HEK293 (cell line): ENCODE measurements around the gene PCAT6.

ENCODE experiments used
- BCL6B ChIP-seq: fragments of 450-650 bp; formaldehyde crosslinking; IDR thresholded peaks from 2 replicates; pipeline ENCODE4 v1.5.1; 2017; ENCODE audit warnings: missing biosample characterization, missing genetic modification characterization
- KLF9 ChIP-seq: fragments of 450-650 bp; formaldehyde crosslinking; IDR thresholded peaks from 2 replicates; pipeline ENCODE4 v1.5.1; 2016; ENCODE audit warnings: missing biosample characterization, missing genetic modification characterization, low read depth
- SCRT2 ChIP-seq: fragments of 450-650 bp; formaldehyde crosslinking; IDR thresholded peaks from 2 replicates; pipeline ENCODE4 v1.5.1; 2016; ENCODE audit warnings: missing biosample characterization, missing genetic modification characterization
- ZBTB17 ChIP-seq: fragments of 450-650 bp; formaldehyde crosslinking; IDR thresholded peaks from 2 replicates; pipeline ENCODE4 v1.5.1; 2016; ENCODE audit warnings: missing biosample characterization, missing genetic modification characterization
- ZBTB20 ChIP-seq: fragments of 450-650 bp; formaldehyde crosslinking; IDR thresholded peaks from 2 replicates; pipeline ENCODE4 v1.5.1; 2016; ENCODE audit warnings: missing biosample characterization, missing genetic modification characterization
- ZBTB7A ChIP-seq: fragments of 450-650 bp; formaldehyde crosslinking; IDR thresholded peaks from 2 replicates; pipeline ENCODE4 v1.5.1; 2016; ENCODE audit warnings: low read depth, missing biosample characterization, missing genetic modification characterization
- ZBTB8A ChIP-seq: fragments of 450-650 bp; formaldehyde crosslinking; IDR thresholded peaks from 2 replicates; pipeline ENCODE4 v1.5.1; 2016; ENCODE audit warnings: missing biosample characterization, missing genetic modification characterization
- ZNF121 ChIP-seq: fragments of 450-650 bp; formaldehyde crosslinking; IDR thresholded peaks from 2 replicates; pipeline ENCODE4 v1.5.1; 2016; ENCODE audit warnings: missing biosample characterization, missing genetic modification characterization
- ZNF132 ChIP-seq: fragments of 450-650 bp; formaldehyde crosslinking; IDR thresholded peaks from 2 replicates; pipeline ENCODE4 v1.5.1; 2017; ENCODE audit warnings: missing biosample characterization, missing genetic modification characterization, borderline replicate concordance
- ZNF19 ChIP-seq: fragments of 450-650 bp; formaldehyde crosslinking; IDR thresholded peaks from 2 replicates; pipeline ENCODE4; 2016; ENCODE audit warnings: missing biosample characterization, missing genetic modification characterization, low read depth
- ZNF221 ChIP-seq: fragments of 450-650 bp; formaldehyde crosslinking; IDR thresholded peaks from 2 replicates; pipeline ENCODE4 v1.5.1; 2017; ENCODE audit warnings: missing biosample characterization, missing genetic modification characterization, borderline replicate concordance
- ZNF23 ChIP-seq: fragments of 450-650 bp; formaldehyde crosslinking; IDR thresholded peaks from 2 replicates; pipeline ENCODE4 v1.5.1; 2016; ENCODE audit warnings: missing biosample characterization, missing genetic modification characterization, borderline replicate concordance
- ZNF239 ChIP-seq: fragments of 450-650 bp; formaldehyde crosslinking; IDR thresholded peaks from 2 replicates; pipeline ENCODE4 v1.5.1; 2016; ENCODE audit warnings: missing biosample characterization, missing genetic modification characterization
- ZNF335 ChIP-seq: fragments of 450-650 bp; formaldehyde crosslinking; conservative IDR thresholded peaks from 2 replicates; pipeline ENCODE4 v1.5.1; 2016; ENCODE audit warnings: missing biosample characterization, missing genetic modification characterization
- ZNF654 ChIP-seq: fragments of 450-650 bp; formaldehyde crosslinking; IDR thresholded peaks from 2 replicates; pipeline ENCODE4 v1.5.1; 2016; ENCODE audit warnings: low read depth, missing biosample characterization, missing genetic modification characterization
- ZNF660 ChIP-seq: fragments of 450-650 bp; IDR thresholded peaks from 2 replicates; pipeline ENCODE4 v1.5.1; 2018; ENCODE audit warnings: missing biosample characterization, mild to moderate bottlenecking, missing genetic modification characterization
- ZNF704 ChIP-seq: fragments of 450-650 bp; formaldehyde crosslinking; IDR thresholded peaks from 2 replicates; pipeline ENCODE4 v1.5.1; 2016; ENCODE audit warnings: missing biosample characterization, missing genetic modification characterization
- ZXDB ChIP-seq: fragments of 450-650 bp; formaldehyde crosslinking; IDR thresholded peaks from 2 replicates; pipeline ENCODE4 v1.5.1; 2016; ENCODE audit warnings: missing biosample characterization, missing genetic modification characterization
- TF ChIP-seq, protein P1 (sequence below): fragments of 450-650 bp; formaldehyde crosslinking; IDR thresholded peaks from 2 replicates; pipeline ENCODE4 v1.5.1; 2016; ENCODE audit warnings: missing biosample characterization, missing genetic modification characterization
- TF ChIP-seq, protein P2 (sequence below): fragments of 450-650 bp; formaldehyde crosslinking; conservative IDR thresholded peaks from 2 replicates; pipeline ENCODE4 v1.5.1; 2016; ENCODE audit warnings: low read depth, missing biosample characterization, missing genetic modification characterization
- TF ChIP-seq, protein P3 (sequence below): fragments of 450-650 bp; formaldehyde crosslinking; IDR thresholded peaks from 2 replicates; pipeline ENCODE4 v1.5.1; 2016; ENCODE audit warnings: missing biosample characterization, missing genetic modification characterization
- TF ChIP-seq, protein P4 (sequence below): fragments of 450-650 bp; formaldehyde crosslinking; IDR thresholded peaks from 2 replicates; pipeline ENCODE4 v1.5.1; 2016; ENCODE audit warnings: missing biosample characterization, missing genetic modification characterization
- TF ChIP-seq, protein P5 (sequence below): sonication (generic); formaldehyde crosslinking; IDR thresholded peaks from 2 replicates; pipeline ENCODE4 v1.8.1; 2022; ENCODE audit warnings: mild to moderate bottlenecking, moderate library complexity, missing genetic modification reagents

The PCAT6 gene

DNA sequence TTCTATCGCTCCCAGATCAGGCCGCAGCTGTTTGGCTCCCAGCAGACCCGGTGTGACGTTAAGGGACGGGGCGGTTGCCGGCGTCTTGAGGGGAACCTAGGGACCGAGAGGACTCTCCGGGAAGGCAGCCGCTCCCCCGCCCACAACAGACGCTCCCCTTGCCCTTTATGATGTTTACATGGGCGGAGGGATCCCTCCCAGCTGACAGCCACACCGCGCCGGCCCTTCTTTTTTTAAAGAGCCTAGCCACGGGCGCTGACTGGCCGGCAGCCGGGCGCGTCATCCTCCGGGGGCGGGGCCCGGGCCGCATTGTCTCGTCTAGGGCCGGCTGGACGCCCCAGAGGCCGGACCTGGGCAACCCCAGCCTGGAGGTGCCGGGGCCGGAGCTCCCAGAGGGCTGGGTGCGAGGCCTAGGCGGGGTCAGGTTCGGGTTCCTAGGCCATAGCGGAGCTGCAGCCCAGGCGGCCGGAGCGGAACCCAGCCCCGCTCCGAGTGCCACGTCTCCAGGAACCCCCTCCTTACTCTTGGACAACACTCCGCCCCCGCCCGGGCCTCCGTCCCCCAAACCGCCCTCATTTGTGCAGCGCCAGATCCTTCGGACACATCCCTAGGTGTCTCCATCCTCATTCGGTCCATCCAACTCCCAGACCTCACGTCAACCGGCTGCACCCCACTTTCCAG is at the start of gene PCAT6 (continued):
- TF ChIP-seq ZBTB8A (tag by site-specific recombination) (peak; percentile 73), ZXDB (tag by site-specific recombination) (peak; percentile 85), ZNF239 (tag by site-specific recombination) (no peak), SCRT2 (no peak), ZBTB20 (tag by site-specific recombination) (peak; percentile 74; the same call in 1 of the 2 replicates), ZNF335 (tag by site-specific recombination) (peak; percentile 67), ZNF23 (tag by site-specific recombination) (no peak), ZNF19 (no peak), ZBTB17 (tag by site-specific recombination) (peak; percentile 76), BCL6B (tag by site-specific recombination) (no peak), ZBTB7A (tag by site-specific recombination) (no peak), ZNF704 (tag by site-specific recombination) (peak; percentile 89), ZNF654 (tag by site-specific recombination) (no peak; the same call in 1 of the 2 replicates), ZNF132 (tag by site-specific recombination) (no peak), ZNF121 (no peak), ZNF660 (tag by site-specific recombination) (peak; percentile 96), KLF9 (tag by site-specific recombination) (peak; percentile 89), ZNF221 (tag by site-specific recombination) (no peak)
- TF ChIP-seq, protein P1, sequence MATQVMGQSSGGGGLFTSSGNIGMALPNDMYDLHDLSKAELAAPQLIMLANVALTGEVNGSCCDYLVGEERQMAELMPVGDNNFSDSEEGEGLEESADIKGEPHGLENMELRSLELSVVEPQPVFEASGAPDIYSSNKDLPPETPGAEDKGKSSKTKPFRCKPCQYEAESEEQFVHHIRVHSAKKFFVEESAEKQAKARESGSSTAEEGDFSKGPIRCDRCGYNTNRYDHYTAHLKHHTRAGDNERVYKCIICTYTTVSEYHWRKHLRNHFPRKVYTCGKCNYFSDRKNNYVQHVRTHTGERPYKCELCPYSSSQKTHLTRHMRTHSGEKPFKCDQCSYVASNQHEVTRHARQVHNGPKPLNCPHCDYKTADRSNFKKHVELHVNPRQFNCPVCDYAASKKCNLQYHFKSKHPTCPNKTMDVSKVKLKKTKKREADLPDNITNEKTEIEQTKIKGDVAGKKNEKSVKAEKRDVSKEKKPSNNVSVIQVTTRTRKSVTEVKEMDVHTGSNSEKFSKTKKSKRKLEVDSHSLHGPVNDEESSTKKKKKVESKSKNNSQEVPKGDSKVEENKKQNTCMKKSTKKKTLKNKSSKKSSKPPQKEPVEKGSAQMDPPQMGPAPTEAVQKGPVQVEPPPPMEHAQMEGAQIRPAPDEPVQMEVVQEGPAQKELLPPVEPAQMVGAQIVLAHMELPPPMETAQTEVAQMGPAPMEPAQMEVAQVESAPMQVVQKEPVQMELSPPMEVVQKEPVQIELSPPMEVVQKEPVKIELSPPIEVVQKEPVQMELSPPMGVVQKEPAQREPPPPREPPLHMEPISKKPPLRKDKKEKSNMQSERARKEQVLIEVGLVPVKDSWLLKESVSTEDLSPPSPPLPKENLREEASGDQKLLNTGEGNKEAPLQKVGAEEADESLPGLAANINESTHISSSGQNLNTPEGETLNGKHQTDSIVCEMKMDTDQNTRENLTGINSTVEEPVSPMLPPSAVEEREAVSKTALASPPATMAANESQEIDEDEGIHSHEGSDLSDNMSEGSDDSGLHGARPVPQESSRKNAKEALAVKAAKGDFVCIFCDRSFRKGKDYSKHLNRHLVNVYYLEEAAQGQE (tag by site-specific recombination): peak; percentile 33; the same call in 1 of the 2 replicates
- TF ChIP-seq, protein P2, sequence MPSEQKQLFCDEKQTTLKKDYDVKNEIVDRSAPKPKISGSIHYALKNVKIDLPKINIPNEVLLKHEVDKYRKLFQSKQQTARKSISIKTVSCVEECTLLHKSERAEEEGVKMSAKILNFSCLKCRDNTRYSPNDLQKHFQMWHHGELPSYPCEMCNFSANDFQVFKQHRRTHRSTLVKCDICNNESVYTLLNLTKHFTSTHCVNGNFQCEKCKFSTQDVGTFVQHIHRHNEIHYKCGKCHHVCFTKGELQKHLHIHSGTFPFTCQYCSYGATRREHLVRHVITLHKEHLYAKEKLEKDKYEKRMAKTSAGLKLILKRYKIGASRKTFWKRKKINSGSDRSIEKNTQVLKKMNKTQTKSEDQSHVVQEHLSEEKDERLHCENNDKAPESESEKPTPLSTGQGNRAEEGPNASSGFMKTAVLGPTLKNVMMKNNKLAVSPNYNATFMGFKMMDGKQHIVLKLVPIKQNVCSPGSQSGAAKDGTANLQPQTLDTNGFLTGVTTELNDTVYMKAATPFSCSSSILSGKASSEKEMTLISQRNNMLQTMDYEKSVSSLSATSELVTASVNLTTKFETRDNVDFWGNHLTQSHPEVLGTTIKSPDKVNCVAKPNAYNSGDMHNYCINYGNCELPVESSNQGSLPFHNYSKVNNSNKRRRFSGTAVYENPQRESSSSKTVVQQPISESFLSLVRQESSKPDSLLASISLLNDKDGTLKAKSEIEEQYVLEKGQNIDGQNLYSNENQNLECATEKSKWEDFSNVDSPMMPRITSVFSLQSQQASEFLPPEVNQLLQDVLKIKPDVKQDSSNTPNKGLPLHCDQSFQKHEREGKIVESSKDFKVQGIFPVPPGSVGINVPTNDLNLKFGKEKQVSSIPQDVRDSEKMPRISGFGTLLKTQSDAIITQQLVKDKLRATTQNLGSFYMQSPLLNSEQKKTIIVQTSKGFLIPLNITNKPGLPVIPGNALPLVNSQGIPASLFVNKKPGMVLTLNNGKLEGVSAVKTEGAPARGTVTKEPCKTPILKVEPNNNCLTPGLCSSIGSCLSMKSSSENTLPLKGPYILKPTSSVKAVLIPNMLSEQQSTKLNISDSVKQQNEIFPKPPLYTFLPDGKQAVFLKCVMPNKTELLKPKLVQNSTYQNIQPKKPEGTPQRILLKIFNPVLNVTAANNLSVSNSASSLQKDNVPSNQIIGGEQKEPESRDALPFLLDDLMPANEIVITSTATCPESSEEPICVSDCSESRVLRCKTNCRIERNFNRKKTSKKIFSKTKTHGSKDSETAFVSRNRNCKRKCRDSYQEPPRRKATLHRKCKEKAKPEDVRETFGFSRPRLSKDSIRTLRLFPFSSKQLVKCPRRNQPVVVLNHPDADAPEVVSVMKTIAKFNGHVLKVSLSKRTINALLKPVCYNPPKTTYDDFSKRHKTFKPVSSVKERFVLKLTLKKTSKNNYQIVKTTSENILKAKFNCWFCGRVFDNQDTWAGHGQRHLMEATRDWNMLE (tag by site-specific recombination): no peak
- TF ChIP-seq, protein P3, sequence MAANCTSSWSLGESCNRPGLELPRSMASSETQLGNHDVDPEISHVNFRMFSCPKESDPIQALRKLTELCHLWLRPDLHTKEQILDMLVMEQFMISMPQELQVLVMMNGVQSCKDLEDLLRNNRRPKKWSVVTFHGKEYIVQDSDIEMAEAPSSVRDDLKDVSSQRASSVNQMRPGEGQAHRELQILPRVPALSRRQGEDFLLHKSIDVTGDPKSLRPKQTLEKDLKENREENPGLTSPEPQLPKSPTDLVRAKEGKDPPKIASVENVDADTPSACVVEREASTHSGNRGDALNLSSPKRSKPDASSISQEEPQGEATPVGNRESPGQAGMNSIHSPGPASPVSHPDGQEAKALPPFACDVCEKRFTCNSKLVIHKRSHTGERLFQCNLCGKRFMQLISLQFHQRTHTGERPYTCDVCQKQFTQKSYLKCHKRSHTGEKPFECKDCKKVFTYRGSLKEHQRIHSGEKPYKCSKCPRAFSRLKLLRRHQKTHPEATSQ (tag by site-specific recombination): no peak
- TF ChIP-seq, protein P4, sequence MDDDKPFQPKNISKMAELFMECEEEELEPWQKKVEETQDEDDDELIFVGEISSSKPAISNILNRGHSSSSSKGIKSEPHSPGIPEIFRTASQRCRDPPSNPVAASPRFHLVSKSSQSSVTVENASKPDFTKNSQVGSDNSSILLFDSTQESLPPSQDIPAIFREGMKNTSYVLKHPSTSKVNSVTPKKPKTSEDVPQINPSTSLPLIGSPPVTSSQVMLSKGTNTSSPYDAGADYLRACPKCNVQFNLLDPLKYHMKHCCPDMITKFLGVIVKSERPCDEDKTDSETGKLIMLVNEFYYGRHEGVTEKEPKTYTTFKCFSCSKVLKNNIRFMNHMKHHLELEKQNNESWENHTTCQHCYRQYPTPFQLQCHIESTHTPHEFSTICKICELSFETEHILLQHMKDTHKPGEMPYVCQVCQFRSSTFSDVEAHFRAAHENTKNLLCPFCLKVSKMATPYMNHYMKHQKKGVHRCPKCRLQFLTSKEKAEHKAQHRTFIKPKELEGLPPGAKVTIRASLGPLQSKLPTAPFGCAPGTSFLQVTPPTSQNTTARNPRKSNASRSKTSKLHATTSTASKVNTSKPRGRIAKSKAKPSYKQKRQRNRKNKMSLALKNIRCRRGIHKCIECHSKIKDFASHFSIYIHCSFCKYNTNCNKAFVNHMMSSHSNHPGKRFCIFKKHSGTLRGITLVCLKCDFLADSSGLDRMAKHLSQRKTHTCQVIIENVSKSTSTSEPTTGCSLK (tag by site-specific recombination): no peak
- TF ChIP-seq, protein P5, sequence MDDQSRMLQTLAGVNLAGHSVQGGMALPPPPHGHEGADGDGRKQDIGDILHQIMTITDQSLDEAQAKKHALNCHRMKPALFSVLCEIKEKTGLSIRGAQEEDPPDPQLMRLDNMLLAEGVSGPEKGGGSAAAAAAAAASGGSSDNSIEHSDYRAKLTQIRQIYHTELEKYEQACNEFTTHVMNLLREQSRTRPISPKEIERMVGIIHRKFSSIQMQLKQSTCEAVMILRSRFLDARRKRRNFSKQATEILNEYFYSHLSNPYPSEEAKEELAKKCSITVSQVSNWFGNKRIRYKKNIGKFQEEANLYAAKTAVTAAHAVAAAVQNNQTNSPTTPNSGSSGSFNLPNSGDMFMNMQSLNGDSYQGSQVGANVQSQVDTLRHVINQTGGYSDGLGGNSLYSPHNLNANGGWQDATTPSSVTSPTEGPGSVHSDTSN: peak; percentile 28; the same call in 1 of the 2 replicates
